Measurements from ENCODE around the gene TTC1. TPM values are rescaled to one million over a fixed set of nuclear protein-coding genes. Genes with fewer than 3 reads are reported as not detected.
A peak's percentile ranks its signal among the peaks of the same experiment; 100 is the strongest.
"Not testable (repeated sequence)": the region's sequence is repeated elsewhere in the genome, so short reads cannot be mapped to it uniquely, and the experiment has no call there.

Gene TTC1
- total RNA-seq, 2 experiments from 2014 or later: 46.9 to 57.2 TPM

GRCh38 chr5:159975462-159976019, 33.4 kb upstream of the TTC1 start:
- POLR2A ChIA-PET: no interaction called here
- Mint-ChIP-seq H3K27ac (no peak overlapping the region), H3K27me3 (peaks cover 65% of the 10 kb centered on the region), H3K4me1 (peaks cover 8% of the 10 kb centered on the region), H3K36me3 (ENCODE audit: low read depth) (no peaks in the 10 kb centered on the region), H3K4me3 (no peak overlapping the region), H3K9me3 (no peaks in the 10 kb centered on the region)
- no peak for DNase-seq
- CTCF ChIA-PET: interaction anchor here (2.1 kb wide), 1 partner anchor 12 kb away, joined by 5 read pairs; no protein-coding TSS in a partner anchor

- Mint-ChIP-seq H3K27ac (no peak overlapping the region), H3K36me3 (ENCODE audit: low read depth) (no peaks in the 10 kb centered on the region), H3K9me3 (no peaks in the 10 kb centered on the region), H3K4me3 (no peak overlapping the region), H3K27me3 (peaks cover 54% of the 10 kb centered on the region), H3K4me1 (peaks cover 5% of the 10 kb centered on the region)
- no peak for DNase-seq
- POLR2A ChIA-PET: no interaction called here
- CTCF ChIA-PET: interaction anchor here (0.7 to 2.1 kb wide), 2 partner anchors 10 to 174 kb away, joined by 3 to 5 read pairs; no protein-coding TSS in a partner anchor
These were observed 32.0 kb upstream of the TTC1 start for GRCh38 chr5:159976921-159977320.

DNA sequence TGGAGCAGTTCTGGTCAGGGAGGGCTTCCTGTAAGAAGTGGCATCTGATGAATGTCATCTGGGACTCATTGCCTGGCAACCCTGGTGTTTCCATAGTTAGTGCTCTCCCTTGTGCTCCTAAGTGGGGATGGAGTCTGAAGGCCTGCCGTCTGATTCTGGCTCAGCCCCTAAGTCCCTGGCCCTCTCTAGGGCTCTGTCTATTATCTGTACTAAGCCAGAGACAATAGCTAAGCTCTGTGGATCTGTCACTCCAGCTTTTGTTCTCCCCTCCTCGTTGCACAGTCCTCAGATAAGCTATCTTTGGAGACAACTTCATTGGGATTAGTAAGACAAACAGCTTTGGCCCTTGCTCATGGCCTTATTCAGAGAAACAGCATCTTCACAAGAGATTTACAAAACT, 30.6 kb upstream of the TTC1 start:
- no peak overlapping the region for H3K4me3 Mint-ChIP-seq
- H3K27ac Mint-ChIP-seq: no peak overlapping the region
- ChIA-PET CTCF (interaction anchor here (1.3 kb wide), 1 partner anchor 9 kb away, joined by 4 read pairs; no protein-coding TSS in a partner anchor), POLR2A (no interaction called here)
- no peaks in the 10 kb centered on the region for H3K9me3 Mint-ChIP-seq
- H3K36me3 Mint-ChIP-seq (ENCODE audit: low read depth): no peaks in the 10 kb centered on the region
- H3K27me3 Mint-ChIP-seq: peaks cover 54% of the 10 kb centered on the region
- no peaks in the 10 kb centered on the region for H3K4me1 Mint-ChIP-seq
- DNase-seq: no peak

DNA sequence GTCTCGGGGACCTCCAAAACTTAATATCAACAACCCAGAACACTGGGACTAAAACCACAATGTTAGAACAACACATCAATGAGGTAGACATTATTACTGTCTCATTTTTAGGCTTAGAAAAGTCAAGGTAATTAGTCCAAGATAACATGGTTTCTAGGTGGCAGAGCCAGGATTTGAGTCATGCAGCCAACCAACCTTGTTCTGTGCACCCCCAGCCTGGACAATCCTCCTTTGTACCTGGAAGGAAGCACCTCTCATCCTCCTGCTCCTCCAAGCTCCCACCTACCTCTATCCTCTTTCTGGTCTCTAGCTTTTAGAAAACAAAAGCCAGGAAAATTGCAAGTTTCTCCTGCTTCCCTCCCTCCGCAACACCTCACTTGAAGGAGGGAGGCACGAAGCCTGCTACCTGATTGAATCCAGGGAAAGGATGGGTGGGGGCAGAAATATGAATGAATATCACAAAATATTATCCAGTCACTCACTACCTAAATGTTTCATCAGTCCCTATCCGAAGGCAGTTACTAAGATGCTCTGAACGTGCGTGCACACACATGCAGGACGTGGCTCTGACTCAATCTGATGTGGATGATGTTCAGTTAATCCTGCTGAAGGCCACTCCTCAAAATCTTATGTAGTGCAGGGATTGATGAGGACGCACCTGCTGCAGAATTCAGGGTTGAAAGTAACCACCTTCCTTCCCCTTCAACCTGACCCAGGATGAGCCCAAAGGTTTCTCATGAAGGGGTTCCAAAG, 26.3 kb upstream of the TTC1 start:
- Mint-ChIP-seq H3K27ac (no peak overlapping the region), H3K27me3 (peaks cover 59% of the 10 kb centered on the region), H3K9me3 (no peaks in the 10 kb centered on the region), H3K36me3 (ENCODE audit: low read depth) (no peaks in the 10 kb centered on the region), H3K4me3 (no peak overlapping the region), H3K4me1 (peaks cover 2% of the 10 kb centered on the region)
- CTCF ChIA-PET: no interaction called here
- no peak for DNase-seq
- POLR2A ChIA-PET: no interaction called here

- no peaks in the 10 kb centered on the region for H3K9me3 Mint-ChIP-seq
- peaks cover 68% of the 10 kb centered on the region for H3K27me3 Mint-ChIP-seq
- H3K27ac Mint-ChIP-seq: no peak overlapping the region
- H3K4me1 Mint-ChIP-seq: peaks cover 3% of the 10 kb centered on the region
- CTCF ChIA-PET: interaction anchor here (0.5 to 1.7 kb wide), 9 partner anchors 9 to 539 kb away, joined by 3 to 8 read pairs (median 4); no protein-coding TSS in a partner anchor
- no peaks in the 10 kb centered on the region for H3K36me3 Mint-ChIP-seq (ENCODE audit: low read depth)
- peak; percentile 77 for DNase-seq
- H3K4me3 Mint-ChIP-seq: peak overlapping the region; percentile 44
- POLR2A ChIA-PET: interaction anchor here (0.7 kb wide), 1 partner anchor 723 kb away, joined by 3 read pairs; no protein-coding TSS in a partner anchor
These were observed 21.8 kb upstream of the TTC1 start for GRCh38 chr5:159987031-159987674.

DNA sequence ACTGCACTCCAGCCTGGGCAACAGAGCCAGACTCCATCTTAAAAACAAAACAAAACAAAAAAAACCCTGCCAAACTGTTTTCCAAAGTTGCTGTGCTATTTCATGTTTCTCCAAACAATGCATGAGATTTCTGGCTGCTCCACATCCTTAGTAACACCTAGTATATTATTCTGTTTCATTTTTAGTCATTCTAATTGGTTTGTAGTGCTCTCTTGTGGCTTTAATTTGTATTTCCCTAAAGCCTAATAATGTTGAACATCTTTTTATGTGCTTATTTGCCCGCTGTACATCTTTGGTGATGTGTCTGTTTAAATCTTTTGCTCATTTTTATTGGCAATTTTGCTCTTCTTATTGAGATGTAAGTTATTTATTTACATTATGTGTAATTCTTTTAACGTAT, 18.4 kb upstream of the TTC1 start:
- H3K27me3 Mint-ChIP-seq: peaks cover 56% of the 10 kb centered on the region

GRCh38 chr5:159992566-159992965, 16.4 kb upstream of the TTC1 start:
- CTCF ChIA-PET: no interaction called here
- peaks cover 44% of the 10 kb centered on the region for H3K27me3 Mint-ChIP-seq

More for the DNA sequence above, 18.4 kb upstream of the TTC1 start:
- CTCF ChIA-PET: interaction anchor here (1.2 kb wide), 1 partner anchor 46 kb away, joined by 3 read pairs; no protein-coding TSS in a partner anchor
- H3K4me3 Mint-ChIP-seq: no peak overlapping the region
- POLR2A ChIA-PET: no interaction called here
- DNase-seq: no peak
- peaks cover 6% of the 10 kb centered on the region for H3K9me3 Mint-ChIP-seq
- no peak overlapping the region for H3K27ac Mint-ChIP-seq
- H3K4me1 Mint-ChIP-seq: peaks cover 3% of the 10 kb centered on the region
- no peaks in the 10 kb centered on the region for H3K36me3 Mint-ChIP-seq (ENCODE audit: low read depth)

GRCh38 chr5:159993194-159993593, 15.7 kb upstream of the TTC1 start:
- ChIA-PET POLR2A (interaction anchor here (0.6 kb wide), 1 partner anchor 12 kb away, joined by 3 read pairs; no protein-coding TSS in a partner anchor), CTCF (interaction anchor here (0.7 kb wide), 1 partner anchor 152 kb away, joined by 5 read pairs; no protein-coding TSS in a partner anchor)
- Mint-ChIP-seq H3K4me3 (no peak overlapping the region), H3K27me3 (peaks cover 37% of the 10 kb centered on the region), H3K27ac (no peak overlapping the region), H3K4me1 (no peaks in the 10 kb centered on the region), H3K9me3 (peaks cover 6% of the 10 kb centered on the region), H3K36me3 (ENCODE audit: low read depth) (no peaks in the 10 kb centered on the region)
- DNase-seq: no peak

More at GRCh38 chr5:159992566-159992965, 16.4 kb upstream of the TTC1 start:
- Mint-ChIP-seq H3K27ac (no peak overlapping the region), H3K9me3 (peaks cover 6% of the 10 kb centered on the region), H3K4me3 (no peak overlapping the region), H3K4me1 (peaks cover 1% of the 10 kb centered on the region), H3K36me3 (ENCODE audit: low read depth) (no peaks in the 10 kb centered on the region)
- POLR2A ChIA-PET: no interaction called here
- no peak for DNase-seq

DNA sequence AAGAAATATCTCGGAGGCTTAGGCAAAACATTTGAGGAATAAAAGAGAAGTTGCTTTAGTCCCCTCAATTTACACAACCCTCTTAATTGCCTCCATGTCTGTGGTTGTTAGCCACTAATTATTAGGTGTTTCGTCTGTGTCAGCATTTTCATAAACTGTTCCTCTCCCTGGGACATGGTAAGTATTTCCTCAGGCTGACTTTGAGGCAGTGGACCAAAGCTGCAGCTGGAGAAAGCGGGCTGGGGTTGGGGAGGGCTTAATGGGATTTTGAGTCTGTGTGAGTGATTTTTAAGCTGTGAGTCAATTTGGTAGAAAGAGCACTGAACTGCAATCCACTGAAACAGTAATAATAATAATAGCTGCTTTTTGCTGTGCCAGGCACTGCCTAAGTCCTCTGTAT, 13.0 kb upstream of the TTC1 start:
- ChIA-PET POLR2A (no interaction called here), CTCF (no interaction called here)
- H3K36me3 Mint-ChIP-seq (ENCODE audit: low read depth): no peaks in the 10 kb centered on the region
- H3K27me3 Mint-ChIP-seq: peaks cover 33% of the 10 kb centered on the region
- H3K4me3 Mint-ChIP-seq: no peak overlapping the region
- H3K27ac Mint-ChIP-seq: no peak overlapping the region
- peaks cover 6% of the 10 kb centered on the region for H3K9me3 Mint-ChIP-seq
- DNase-seq: no peak
- H3K4me1 Mint-ChIP-seq: no peaks in the 10 kb centered on the region

- ChIA-PET POLR2A (no interaction called here), CTCF (interaction anchor here (0.8 to 1.5 kb wide), 2 partner anchors 8 to 20 kb away, joined by 3 read pairs; partner anchors contain the start of gene TTC1)
- no peaks in the 10 kb centered on the region for H3K36me3 Mint-ChIP-seq (ENCODE audit: low read depth)
- H3K4me3 Mint-ChIP-seq: no peak overlapping the region
- peaks cover 28% of the 10 kb centered on the region for H3K27me3 Mint-ChIP-seq
- no peak for DNase-seq
- H3K27ac Mint-ChIP-seq: no peak overlapping the region
- no peaks in the 10 kb centered on the region for H3K9me3 Mint-ChIP-seq
- no peaks in the 10 kb centered on the region for H3K4me1 Mint-ChIP-seq
These were observed 7.5 kb upstream of the TTC1 start for GRCh38 chr5:160001457-160001856.

- Mint-ChIP-seq H3K4me3 (no peak overlapping the region), H3K27me3 (peaks cover 2% of the 10 kb centered on the region), H3K9me3 (no peaks in the 10 kb centered on the region), H3K27ac (peak overlapping the region; percentile 41), H3K36me3 (ENCODE audit: low read depth) (peaks cover 19% of the 10 kb centered on the region), H3K4me1 (peaks cover 27% of the 10 kb centered on the region)
- ChIA-PET CTCF (interaction anchor here (1.3 to 2.3 kb wide), 3 partner anchors 9 to 23 kb away, joined by 3 to 6 read pairs (median 4); no protein-coding TSS in a partner anchor), POLR2A (no interaction called here)
- no peak for DNase-seq
These were observed 1.4 kb upstream of the TTC1 start for GRCh38 chr5:160007514-160007913.

GRCh38 chr5:160008529-160008876, 436 bp upstream of the TTC1 start:
- peaks cover 21% of the 10 kb centered on the region for H3K36me3 Mint-ChIP-seq (ENCODE audit: low read depth)
- peaks cover 27% of the 10 kb centered on the region for H3K4me1 Mint-ChIP-seq
- DNase-seq, POLR2A ChIA-PET, H3K9me3 Mint-ChIP-seq, H3K27me3 Mint-ChIP-seq: not testable (repeated sequence)
- H3K27ac Mint-ChIP-seq: peak overlapping the region; percentile 98
- H3K4me3 Mint-ChIP-seq: peak overlapping the region; percentile 5
- CTCF ChIA-PET: interaction anchor here (0.6 to 2.3 kb wide), 6 partner anchors 8 to 430 kb away, joined by 3 to 6 read pairs (median 3); no protein-coding TSS in a partner anchor

GRCh38 chr5:160009591-160009989, 651 bp downstream of the TTC1 start:
- ChIA-PET CTCF (interaction anchor here (0.5 to 2.3 kb wide), 7 partner anchors 9 to 815 kb away, joined by 3 to 6 read pairs (median 3); no protein-coding TSS in a partner anchor), POLR2A (interaction anchor here (0.6 to 0.7 kb wide), 2 partner anchors 250 to 672 kb away, joined by 3 to 5 read pairs; no protein-coding TSS in a partner anchor)
- Mint-ChIP-seq H3K27me3 (no peaks in the 10 kb centered on the region), H3K9me3 (no peaks in the 10 kb centered on the region), H3K4me1 (peaks cover 27% of the 10 kb centered on the region), H3K36me3 (ENCODE audit: low read depth) (peaks cover 21% of the 10 kb centered on the region), H3K27ac (peak overlapping the region; percentile 98), H3K4me3 (peak overlapping the region; percentile 91)
- DNase-seq: peak; percentile 9

All from activated CD4-positive, alpha-beta T cell treated with anti-CD3 and anti-CD28 coated beads, Interleukin-2, amount 10 ng/mL, durations not matched to agents 7 days and 5 days (primary cell).